ENCODE data around the gene NFIA.
"Not testable (repeated sequence)": the region's sequence is repeated elsewhere in the genome, so short reads cannot be mapped to it uniquely, and the experiment has no call there.

NFIA gene

GRCh38 chr1:61447106-61447967 lies 365.0 kb downstream of the NFIA start:
- DNase-seq = no peak

GRCh38 chr1:61447968-61448430 lies 365.6 kb downstream of the NFIA start:
- DNase-seq = no peak

DNA sequence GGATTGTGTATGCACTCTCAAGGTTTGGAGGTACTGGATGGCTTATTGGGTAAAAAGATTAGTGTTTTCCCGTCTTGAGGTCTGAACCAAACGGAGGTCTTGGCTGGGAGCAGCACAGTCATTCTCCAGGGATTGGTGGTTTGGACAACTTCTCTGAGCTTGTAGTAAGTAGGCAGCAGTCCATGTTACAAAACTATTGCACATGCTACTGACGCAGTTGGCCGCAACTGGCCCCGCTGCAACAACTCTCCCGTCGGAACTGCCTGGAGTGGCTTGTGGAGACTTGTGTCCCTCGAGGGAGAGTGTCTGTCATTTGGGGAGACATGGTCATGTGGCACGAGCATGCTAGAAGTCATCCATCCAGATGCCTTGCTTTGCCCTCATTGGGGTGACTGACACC lies 366.6 kb downstream of the NFIA start:
- DNase-seq = peak in 6 of 56 donors; percentile 7 to 46 (median 12)

DNA sequence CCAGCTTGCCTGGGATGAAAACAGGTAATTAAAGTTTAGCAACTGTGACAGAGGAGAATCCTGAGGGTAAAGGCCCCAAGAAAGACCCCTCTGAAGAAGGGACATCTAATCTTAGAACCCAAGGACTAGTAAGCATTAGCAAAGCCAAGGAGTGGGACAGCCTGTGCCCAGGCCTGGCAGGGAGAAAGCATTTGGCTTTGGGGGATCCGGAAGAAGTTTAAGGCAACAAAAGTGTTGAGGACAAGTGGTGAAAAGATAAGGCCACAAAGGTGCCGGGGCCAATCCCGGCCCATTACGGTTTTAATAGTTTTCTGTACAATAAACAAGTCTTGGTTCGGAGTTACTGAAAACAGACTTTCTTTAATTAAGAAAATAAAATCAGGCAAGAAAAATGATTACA lies 367.0 kb downstream of the NFIA start:
- no peak for DNase-seq

DNA sequence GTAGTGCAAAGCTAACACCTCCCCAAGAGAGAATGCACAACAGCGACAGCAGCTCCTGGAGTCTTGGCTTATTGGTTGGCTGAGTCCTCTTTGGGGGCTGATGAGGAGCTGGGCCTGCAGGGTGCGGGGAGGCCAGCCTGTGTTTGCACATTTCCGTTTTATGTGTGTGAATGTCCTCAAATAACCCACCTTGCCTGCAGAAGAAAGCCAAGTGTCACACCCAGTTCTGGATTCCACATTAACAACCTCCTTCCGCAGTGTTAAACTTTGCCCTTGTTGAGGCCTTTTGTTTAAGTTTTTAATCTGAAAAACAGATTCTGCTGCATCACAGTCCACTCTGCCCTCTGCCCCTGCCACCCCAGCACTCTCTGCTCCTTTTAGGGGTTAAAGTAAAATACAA lies 368.1 kb downstream of the NFIA start:
- DNase-seq = no peak

DNA sequence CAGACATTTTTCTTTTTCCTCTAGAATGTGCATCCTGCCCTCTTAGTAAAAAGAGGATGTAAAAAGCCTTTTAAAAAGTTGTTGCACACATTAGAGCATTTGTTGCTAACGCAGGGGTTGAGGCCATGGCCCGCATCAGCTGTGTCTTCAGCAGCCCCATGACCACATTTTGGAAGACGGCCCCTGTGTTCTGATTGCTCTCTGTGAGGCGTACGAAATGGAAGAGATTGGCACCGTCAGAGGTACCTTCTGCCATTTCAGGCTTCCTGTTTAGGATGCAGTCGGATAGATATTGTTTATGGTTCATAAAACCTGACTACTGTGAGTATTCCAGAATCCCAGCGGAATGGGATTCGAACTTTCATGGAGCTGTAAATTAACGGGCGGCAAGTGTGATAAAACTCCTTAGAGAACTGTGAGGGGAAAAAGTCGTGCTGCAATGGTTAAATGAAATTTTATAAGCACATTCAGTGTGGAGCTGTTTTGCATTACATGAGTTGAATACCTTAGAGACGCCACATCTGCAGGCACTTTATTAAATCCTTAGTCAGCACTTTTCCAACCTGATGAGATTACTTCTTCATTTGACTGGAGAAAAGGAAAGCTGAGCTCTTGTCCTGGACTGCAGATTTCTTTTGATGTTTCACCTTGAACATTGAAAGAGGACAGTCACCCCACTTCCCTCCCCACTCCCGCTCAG lies 368.7 kb downstream of the NFIA start:
- no peak for DNase-seq

- no peak for DNase-seq
Observed at GRCh38 chr1:61451572-61451968, 369.2 kb downstream of the NFIA start.

DNA sequence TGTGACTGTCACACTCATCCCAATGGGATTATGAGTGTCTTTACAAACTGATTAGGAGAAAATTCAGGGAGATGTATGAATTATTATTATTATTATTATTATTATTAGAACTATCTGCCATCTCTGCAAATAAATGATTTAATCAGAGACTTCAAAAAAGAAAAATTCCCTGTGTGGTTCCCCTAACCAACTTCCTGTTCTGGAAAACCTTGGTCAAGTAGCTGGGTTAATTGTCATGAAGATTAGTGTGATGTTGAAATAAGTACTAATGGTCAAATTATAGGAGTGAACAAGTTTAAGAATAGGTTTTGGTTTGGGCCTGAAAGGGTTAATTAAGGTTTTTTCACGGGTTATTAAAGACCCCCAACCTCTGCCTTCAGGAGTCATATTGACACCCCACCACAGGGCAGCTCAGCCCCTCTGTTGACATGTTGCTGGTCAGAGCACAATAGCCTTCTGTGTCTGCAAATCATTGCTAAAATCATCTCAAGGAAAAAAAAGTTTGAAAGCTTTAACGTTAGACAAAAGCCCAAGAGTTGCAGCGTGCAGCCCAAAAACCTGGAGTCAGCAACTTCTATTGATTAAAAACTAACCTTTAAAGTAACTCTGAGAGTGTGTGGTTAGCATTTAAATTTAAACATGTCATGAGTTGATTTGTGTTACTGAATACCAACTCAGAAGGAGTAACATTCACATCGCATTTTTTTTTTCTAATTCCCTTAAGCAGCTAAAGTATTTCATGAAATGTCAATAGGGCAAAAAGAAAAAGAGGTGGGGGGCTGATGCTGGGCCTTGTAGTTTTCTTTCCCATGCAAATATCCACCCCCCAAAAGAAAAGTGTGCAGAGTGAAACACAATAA lies 370.0 kb downstream of the NFIA start:
- DNase-seq = no peak

- DNase-seq = peak; percentile 7 to 91 (median 62)
Observed at GRCh38 chr1:61453111-61453961, 371.0 kb downstream of the NFIA start.

- no peak for DNase-seq
Observed at GRCh38 chr1:61455400-61455799, 373.0 kb downstream of the NFIA start.

DNA sequence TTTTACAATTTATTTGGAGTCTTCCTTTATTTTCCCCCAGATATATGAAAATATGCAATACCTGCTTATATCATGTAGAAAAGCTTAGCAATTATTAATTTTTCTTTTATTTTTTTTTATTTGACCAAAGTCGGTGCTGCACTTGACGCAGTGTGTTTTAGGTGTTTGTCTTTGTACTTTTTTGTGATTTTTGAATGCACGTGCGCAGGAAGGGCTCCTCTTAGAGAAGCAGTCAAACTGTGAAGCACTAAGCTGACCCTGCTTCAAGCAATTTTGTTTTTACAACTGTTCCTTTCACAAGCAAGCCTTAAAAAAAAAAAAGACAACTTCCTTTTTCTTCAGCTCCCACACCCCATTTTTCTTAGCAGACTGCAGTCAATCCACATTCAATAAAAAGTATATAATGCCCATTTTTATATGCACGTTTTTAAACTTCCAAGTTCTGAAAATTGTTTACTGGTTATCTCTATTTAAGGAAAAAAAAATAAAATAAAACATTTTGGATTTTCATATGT lies 375.2 kb downstream of the NFIA start:
- no peak for DNase-seq

DNA sequence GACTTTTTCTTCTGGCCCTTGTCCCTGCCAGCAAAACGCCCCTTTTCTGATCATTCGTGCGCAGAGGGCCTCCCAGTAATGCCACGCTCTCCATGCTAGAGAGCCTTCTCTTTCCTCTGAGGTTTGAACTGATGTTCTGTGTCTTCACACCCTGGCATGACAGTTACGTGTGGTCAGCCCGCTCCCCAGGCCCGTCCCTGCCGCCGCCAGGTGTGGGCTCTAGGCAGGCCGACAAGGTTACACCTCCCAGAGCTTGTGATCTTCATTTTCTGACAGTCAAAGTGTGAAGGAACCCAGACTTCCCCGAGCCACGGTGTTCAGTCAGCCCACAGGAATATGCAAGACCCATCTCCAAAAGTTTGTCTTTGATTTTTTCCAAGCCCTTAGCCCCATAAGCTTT lies 377.0 kb downstream of the NFIA start:
- DNase-seq = no peak

GRCh38 chr1:61460191-61460590 lies 377.8 kb downstream of the NFIA start:
- DNase-seq = no peak

GRCh38 chr1:61461406-61462384 lies 379.3 kb downstream of the NFIA start:
- DNase-seq = no peak

DNA sequence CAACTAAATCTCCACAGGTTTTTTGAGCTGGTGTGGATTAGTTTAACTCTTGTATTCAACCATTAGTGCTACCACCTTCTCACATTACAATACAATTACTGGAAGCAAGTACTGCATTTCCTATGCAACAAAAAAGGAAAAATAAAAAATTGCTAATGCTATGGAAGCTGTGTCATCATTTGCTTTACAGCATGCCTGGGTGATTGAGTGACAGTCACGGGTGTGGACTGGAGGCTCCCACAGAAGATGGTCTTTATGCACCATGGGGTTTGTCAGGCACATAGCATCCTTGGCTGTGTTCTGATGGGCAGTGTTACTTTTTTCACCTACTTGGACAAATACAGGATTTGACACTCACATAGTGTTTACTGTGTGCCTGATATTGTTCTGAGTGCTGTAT lies 380.3 kb downstream of the NFIA start:
- no peak for DNase-seq

GRCh38 chr1:61463220-61463619 lies 380.9 kb downstream of the NFIA start:
- no peak for DNase-seq

GRCh38 chr1:61467836-61468235 lies 385.5 kb downstream of the NFIA start:
- not testable (repeated sequence) for DNase-seq

DNA sequence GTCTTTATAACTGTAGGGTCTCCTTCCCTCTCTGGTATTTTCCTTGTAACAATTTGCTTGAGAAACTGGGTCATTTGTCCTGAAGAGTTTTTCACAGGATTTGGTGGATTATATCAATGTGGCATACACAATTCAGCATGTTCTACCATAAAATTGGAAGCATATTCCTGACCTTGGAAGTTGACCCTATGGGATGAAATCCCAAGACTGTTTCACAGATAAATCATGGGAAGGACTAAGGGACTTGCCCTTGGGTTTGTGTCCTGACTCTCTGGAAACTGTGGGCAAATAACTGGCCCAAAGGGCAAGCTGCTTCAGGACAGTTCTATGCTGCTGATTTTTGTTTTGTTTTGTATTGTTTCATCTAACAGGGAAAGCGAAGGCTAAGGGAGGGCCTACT lies 387.0 kb downstream of the NFIA start:
- DNase-seq = no peak

DNA sequence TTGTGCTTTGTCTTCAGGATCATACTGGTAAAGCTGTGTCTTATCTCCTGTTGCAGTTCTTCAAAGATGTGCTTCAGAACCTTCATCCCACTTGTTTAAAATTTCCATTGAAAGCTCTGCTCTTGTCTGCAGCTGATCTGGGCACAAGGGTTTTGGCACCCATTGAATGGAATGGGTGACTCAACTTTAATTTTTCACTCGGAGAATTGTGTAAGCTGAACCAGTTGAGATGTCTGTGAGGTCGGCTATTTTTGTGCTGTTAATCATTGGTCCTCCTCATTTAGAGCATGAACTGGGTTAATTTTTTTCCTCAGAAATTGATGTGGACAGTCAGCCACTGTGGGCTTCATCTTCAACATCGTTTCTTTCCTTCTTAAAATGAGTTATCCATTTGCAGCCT lies 390.5 kb downstream of the NFIA start:
- DNase-seq = no peak

All from nucleus accumbens (tissue), 56 donors.